ENCODE measurements around the gene TMC3.

DNA sequence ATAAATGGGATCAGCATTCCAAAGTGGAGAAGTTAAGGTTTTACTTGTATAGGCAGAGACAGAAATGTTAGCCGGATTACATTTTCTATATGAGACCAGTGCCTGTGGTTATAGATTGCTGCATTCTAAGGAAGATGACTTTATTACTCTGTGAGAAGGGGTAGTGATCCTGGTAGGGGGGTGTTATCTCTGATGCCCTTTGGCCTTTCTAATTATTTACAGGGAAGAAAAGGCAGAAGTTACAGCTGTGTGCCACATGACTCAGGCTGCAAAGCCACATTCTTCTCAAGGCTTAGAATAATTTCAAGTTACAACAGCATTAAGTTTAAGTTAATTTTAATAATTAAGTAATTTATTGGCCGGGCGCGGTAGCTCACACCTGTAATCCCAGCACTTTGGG, 2.2 kb upstream of the TMC3 start:
- TF ChIP-seq, protein P1, sequence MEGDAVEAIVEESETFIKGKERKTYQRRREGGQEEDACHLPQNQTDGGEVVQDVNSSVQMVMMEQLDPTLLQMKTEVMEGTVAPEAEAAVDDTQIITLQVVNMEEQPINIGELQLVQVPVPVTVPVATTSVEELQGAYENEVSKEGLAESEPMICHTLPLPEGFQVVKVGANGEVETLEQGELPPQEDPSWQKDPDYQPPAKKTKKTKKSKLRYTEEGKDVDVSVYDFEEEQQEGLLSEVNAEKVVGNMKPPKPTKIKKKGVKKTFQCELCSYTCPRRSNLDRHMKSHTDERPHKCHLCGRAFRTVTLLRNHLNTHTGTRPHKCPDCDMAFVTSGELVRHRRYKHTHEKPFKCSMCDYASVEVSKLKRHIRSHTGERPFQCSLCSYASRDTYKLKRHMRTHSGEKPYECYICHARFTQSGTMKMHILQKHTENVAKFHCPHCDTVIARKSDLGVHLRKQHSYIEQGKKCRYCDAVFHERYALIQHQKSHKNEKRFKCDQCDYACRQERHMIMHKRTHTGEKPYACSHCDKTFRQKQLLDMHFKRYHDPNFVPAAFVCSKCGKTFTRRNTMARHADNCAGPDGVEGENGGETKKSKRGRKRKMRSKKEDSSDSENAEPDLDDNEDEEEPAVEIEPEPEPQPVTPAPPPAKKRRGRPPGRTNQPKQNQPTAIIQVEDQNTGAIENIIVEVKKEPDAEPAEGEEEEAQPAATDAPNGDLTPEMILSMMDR (conservative IDR thresholded peaks at IDR 0.05): no peak
- no peak for TF ChIP-seq EZH2 (IDR thresholded peaks at IDR 0.05; ENCODE audit: low read depth)
